ENCODE results near the gene C14orf132. TPM values are rescaled to one million over a fixed set of nuclear protein-coding genes. Genes with fewer than 3 reads are reported as not detected.
A peak's percentile ranks its signal among the peaks of the same experiment; 100 is the strongest.

C14orf132 gene
- total RNA-seq, 2 donors from 2014 or later = 12.3 to 21.9 TPM

DNA sequence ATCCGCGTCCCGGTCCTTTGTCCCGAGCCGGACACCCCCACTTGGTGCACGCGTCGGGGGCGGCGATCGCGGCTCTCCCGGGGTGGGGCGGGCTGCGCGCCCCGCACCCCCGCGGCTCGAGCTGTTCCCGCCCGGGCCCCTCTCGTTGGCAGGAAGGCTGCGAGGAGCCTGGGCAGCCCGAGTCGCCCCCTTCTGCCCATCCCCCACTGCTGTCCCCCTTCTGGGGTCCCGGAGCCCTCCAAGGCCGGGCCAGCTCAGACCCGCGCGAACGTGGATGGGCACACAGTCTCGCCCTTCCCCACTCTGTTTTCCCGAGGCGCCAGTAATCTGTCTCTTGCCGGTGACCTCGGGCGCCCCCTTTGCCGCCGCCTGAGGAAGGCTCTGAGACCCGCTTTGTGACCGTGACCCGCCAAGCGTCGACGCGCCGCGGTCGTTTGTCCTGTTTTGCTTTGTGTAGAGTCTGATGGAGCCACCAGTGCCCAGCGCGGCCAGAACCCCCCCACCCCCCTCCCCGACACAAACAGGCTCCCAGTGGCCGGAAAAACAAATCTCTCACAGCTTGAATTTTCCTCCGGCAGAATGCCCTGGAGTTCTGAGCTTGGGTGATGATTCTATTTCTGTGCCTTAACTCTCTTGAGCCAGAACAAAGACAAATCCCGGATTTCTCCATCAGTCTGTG is 610 bp downstream of the C14orf132 start:
- Histone ChIP-seq H3K27ac (ENCODE audit: low read depth, low read length) (peak overlapping the region; percentile 81), H3K9me3 (ENCODE audit: control insufficient read depth, low read length) (no peaks in the 10 kb centered on the region), H3K4me3 (ENCODE audit: low read length) (peak overlapping the region; percentile 78), H3K4me1 (ENCODE audit: control insufficient read depth, insufficient read depth, low read length) (no peaks in the 10 kb centered on the region), H3K9ac (ENCODE audit: extremely low read depth, low read length, poor library complexity, severe bottlenecking) (peak overlapping the region; percentile 72), H3K27me3 (ENCODE audit: control insufficient read depth, insufficient read depth, low read length, poor library complexity, severe bottlenecking) (peaks cover 34% of the 10 kb centered on the region), H3K36me3 (ENCODE audit: control insufficient read depth, insufficient read depth, low read length) (no peaks in the 10 kb centered on the region)
- 0 to 1% methylated on average over 10 to 55 of the region's 56 CpGs for WGBS, 2 experiments (ENCODE audit: insufficient coverage in 1 of 2, insufficient read length in 1 of 2)
- Mint-ChIP-seq H3K9me3 (no peaks in the 10 kb centered on the region), H3K4me1 (peaks cover 4% of the 10 kb centered on the region), H3K27me3 (ENCODE audit: insufficient read depth) (peaks cover 44% of the 10 kb centered on the region), H3K36me3 (ENCODE audit: low read depth) (peaks cover 2% of the 10 kb centered on the region), H3K4me3 (peak overlapping the region; percentile 75), H3K27ac (no peak overlapping the region)
- peak; percentile 83 for DNase-seq
- TF ChIP-seq CTCF (conservative IDR thresholded peaks at IDR 0.05) = peak; percentile 69

DNA sequence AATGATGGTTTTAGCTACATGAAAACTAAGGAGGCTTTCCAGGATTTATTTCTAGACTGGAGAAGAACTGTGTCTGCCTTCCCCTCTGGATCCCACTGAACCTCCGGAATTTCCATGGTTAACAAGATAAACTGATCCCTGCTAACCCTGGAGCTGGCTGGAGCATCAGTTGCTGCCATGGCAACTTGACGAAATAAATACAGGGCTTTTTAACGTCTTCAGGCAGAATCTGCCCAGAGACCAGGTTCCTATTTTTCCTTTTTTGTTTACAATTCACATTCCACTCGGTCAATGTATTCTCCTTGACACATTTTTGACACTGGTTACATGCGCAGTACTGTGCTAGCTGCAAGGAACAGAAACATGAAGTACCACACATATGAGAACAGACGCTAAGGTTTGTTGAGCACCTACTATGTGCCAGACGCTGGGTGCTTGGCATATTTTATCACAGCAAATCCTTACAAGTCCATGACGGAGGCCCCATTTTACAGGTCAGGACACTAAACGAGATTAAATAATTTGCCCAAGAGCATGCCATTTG is 1.7 kb downstream of the C14orf132 start:
- peaks cover 39% of the 10 kb centered on the region for H3K27me3 Mint-ChIP-seq (ENCODE audit: insufficient read depth)
- H3K36me3 ChIP-seq (ENCODE audit: control insufficient read depth, insufficient read depth, low read length) = no peaks in the 10 kb centered on the region
- H3K27me3 ChIP-seq (ENCODE audit: control insufficient read depth, insufficient read depth, low read length, poor library complexity, severe bottlenecking) = peaks cover 28% of the 10 kb centered on the region
- peaks cover 4% of the 10 kb centered on the region for H3K4me1 Mint-ChIP-seq
- no peaks in the 10 kb centered on the region for H3K4me1 ChIP-seq (ENCODE audit: control insufficient read depth, insufficient read depth, low read length)
- no peak for TF ChIP-seq CTCF (conservative IDR thresholded peaks at IDR 0.05)
- H3K27ac ChIP-seq (ENCODE audit: low read depth, low read length) = no peak overlapping the region
- no peak overlapping the region for H3K9ac ChIP-seq (ENCODE audit: extremely low read depth, low read length, poor library complexity, severe bottlenecking)
- WGBS, 2 experiments (ENCODE audit: insufficient coverage in 1 of 2, insufficient read length in 1 of 2) = 86 to 88% methylated on average over 9 of the region's 9 CpGs
- no peak overlapping the region for H3K27ac Mint-ChIP-seq
- peak overlapping the region; percentile 75 for H3K4me3 Mint-ChIP-seq
- H3K4me3 ChIP-seq (ENCODE audit: low read length) = peak overlapping the region; percentile 78
- H3K36me3 Mint-ChIP-seq (ENCODE audit: low read depth) = peaks cover 2% of the 10 kb centered on the region
- H3K9me3 ChIP-seq (ENCODE audit: control insufficient read depth, low read length) = no peaks in the 10 kb centered on the region
- peak; percentile 7 for DNase-seq
- H3K9me3 Mint-ChIP-seq = peaks cover 3% of the 10 kb centered on the region

GRCh38 chr14:96042248-96042930 is 3.2 kb downstream of the C14orf132 start:
- Histone ChIP-seq H3K4me1 (ENCODE audit: control insufficient read depth, insufficient read depth, low read length) (no peaks in the 10 kb centered on the region), H3K36me3 (ENCODE audit: control insufficient read depth, insufficient read depth, low read length) (no peaks in the 10 kb centered on the region), H3K9me3 (ENCODE audit: control insufficient read depth, low read length) (no peaks in the 10 kb centered on the region), H3K27me3 (ENCODE audit: control insufficient read depth, insufficient read depth, low read length, poor library complexity, severe bottlenecking) (peaks cover 16% of the 10 kb centered on the region), H3K4me3 (ENCODE audit: low read length) (no peak overlapping the region), H3K9ac (ENCODE audit: extremely low read depth, low read length, poor library complexity, severe bottlenecking) (no peak overlapping the region), H3K27ac (ENCODE audit: low read depth, low read length) (no peak overlapping the region)
- Mint-ChIP-seq H3K4me3 (no peak overlapping the region), H3K4me1 (peaks cover 4% of the 10 kb centered on the region), H3K27ac (no peak overlapping the region), H3K27me3 (ENCODE audit: insufficient read depth) (peaks cover 26% of the 10 kb centered on the region), H3K9me3 (peaks cover 3% of the 10 kb centered on the region), H3K36me3 (ENCODE audit: low read depth) (peaks cover 2% of the 10 kb centered on the region)
- DNase-seq = no peak
- WGBS, 2 experiments (ENCODE audit: insufficient coverage in 1 of 2, insufficient read length in 1 of 2) = 82 to 86% methylated on average over 3 to 4 of the region's 4 CpGs
- no peak for TF ChIP-seq CTCF (conservative IDR thresholded peaks at IDR 0.05)

Measured in endodermal cell (in vitro differentiated cells).